Upper lobe of right lung (tissue), 1 donor: Measurements from ENCODE around the gene FAM20A. TPM values are rescaled to one million over a fixed set of nuclear protein-coding genes. Genes with fewer than 3 reads are reported as not detected.

Experiments used
- ATAC-seq: fragments of 200-7000 bp; cut with Tn5 transposase; one replicate; pipeline ENCODE4 v1.9.1; 2020; ENCODE audit warnings: mild to moderate bottlenecking, moderate library complexity
- DNase-seq: peaks from one replicate; pipeline ENCODE4 v3.0.0-alpha.2; 2020
- H3K27ac ChIP-seq: fragments of 200-600 bp; one replicate; pipeline ENCODE4 v1.8.0; 2022
- H3K27me3 ChIP-seq: fragments of 200-600 bp; one replicate; pipeline ENCODE4 v1.8.0; 2022; ENCODE audit warnings: mild to moderate bottlenecking
- H3K36me3 ChIP-seq: fragments of 200-600 bp; one replicate; pipeline ENCODE4 v1.8.0; 2022
- H3K4me1 ChIP-seq: fragments of 200-600 bp; one replicate; pipeline ENCODE4 v1.8.0; 2022
- H3K4me3 ChIP-seq: fragments of 200-600 bp; one replicate; pipeline ENCODE4 v1.8.0; 2022; ENCODE audit warnings: mild to moderate bottlenecking
- H3K9me3 ChIP-seq: fragments of 200-600 bp; one replicate; pipeline ENCODE4 v1.8.0; 2022
- intact Hi-C: fragments of 100-400 bp; cut with DNase I; formaldehyde crosslinking; loops from one replicate; pipeline ENCODE4 v1.11.0; 2022
- total RNA-seq: library from RNA; stranded (reverse); fragmentation: NEBNext Ultra II Directional; extraction: Animal tissue kit (Norgen Biotek cat#: 25700); gene quantifications from one replicate; pipeline ENCODE4 v1.2.1, GENCODE V29; 2021
- TF ChIP-seq, protein P1 (sequence below): fragments of 200-600 bp; IDR thresholded peaks from one replicate; pipeline ENCODE4 v1.8.0; 2022; ENCODE audit warnings: antibody characterized with exemption
- donor health status: DM: no; HTN: yes; CAD: no; lungs with severe emphysema.

The FAM20A gene
- total RNA-seq, 1 donor from 2014 or later = 43.3 TPM

DNA sequence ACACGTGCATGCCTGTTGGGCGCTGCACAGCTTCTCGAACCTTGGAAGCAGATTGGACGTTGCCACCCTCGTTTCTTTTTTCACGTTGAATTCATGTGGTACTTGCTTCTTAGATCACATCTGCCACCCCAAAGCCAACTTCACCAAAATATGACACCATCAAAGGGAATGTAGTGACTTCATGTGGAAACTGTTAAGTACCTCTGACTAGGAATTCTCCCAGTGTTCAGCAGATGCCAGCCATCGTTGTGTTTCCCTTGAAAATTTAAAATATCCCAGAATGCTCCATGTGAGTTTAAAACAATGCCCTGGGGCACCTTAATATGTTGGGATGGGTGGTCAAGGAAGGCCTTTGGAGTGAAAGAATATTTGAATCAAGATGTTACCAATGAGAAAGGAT, 22.6 kb upstream of the FAM20A start:
- Histone ChIP-seq H3K9me3 (no peaks in the 10 kb centered on the region), H3K36me3 (no peaks in the 10 kb centered on the region), H3K27me3 (no peaks in the 10 kb centered on the region), H3K4me1 (no peaks in the 10 kb centered on the region), H3K27ac (no peak overlapping the region), H3K4me3 (no peak overlapping the region)
- TF ChIP-seq, protein P1, sequence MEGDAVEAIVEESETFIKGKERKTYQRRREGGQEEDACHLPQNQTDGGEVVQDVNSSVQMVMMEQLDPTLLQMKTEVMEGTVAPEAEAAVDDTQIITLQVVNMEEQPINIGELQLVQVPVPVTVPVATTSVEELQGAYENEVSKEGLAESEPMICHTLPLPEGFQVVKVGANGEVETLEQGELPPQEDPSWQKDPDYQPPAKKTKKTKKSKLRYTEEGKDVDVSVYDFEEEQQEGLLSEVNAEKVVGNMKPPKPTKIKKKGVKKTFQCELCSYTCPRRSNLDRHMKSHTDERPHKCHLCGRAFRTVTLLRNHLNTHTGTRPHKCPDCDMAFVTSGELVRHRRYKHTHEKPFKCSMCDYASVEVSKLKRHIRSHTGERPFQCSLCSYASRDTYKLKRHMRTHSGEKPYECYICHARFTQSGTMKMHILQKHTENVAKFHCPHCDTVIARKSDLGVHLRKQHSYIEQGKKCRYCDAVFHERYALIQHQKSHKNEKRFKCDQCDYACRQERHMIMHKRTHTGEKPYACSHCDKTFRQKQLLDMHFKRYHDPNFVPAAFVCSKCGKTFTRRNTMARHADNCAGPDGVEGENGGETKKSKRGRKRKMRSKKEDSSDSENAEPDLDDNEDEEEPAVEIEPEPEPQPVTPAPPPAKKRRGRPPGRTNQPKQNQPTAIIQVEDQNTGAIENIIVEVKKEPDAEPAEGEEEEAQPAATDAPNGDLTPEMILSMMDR = no peak
- ATAC-seq = no peak
- DNase-seq = no peak
- intact Hi-C loops = no loop called here

DNA sequence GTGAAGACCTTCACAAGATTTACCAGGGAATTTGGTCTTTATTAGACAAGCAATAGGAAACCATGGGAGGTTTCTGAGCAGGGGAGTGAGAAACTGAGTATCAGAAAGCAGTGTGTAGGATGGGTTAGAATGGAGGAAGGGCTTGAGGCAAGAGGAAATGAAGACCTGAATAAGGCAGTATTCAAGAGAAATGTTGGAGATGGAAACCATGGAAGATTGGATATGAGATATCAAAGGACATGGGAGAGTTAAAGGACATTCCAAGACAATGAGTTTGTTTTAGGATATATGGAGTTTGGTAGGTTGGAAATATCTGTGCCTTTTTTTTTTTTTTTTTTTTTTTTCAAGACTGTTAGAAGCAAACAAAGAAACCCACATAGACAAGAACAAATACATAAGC, 21.3 kb upstream of the FAM20A start:
- ATAC-seq = no peak
- no peak overlapping the region for H3K27ac ChIP-seq
- intact Hi-C loops = no loop called here
- H3K4me3 ChIP-seq = no peak overlapping the region
- H3K36me3 ChIP-seq = no peaks in the 10 kb centered on the region
- H3K27me3 ChIP-seq = no peaks in the 10 kb centered on the region
- DNase-seq = no peak
- H3K4me1 ChIP-seq = no peaks in the 10 kb centered on the region
- H3K9me3 ChIP-seq = no peaks in the 10 kb centered on the region
- TF ChIP-seq, protein P1 = no peak

DNA sequence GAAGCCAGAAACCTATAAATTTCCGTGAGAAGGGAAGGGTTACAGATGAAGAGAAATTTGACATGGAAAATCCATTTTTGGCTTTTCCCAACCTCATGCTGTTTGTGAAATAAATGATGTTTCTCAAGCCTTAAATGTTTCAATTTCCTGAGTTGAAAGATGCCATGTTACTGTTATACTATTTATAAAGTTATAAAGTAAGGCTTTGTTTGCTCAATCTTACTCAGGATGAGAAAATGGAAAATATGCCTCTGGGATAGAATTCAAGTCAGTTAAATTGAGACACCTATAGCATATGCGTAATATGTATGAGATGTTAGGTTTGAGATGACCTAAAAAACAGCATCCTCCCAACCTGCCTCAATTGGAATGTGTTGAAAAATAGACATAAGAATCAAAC, 19.9 kb upstream of the FAM20A start:
- Histone ChIP-seq H3K4me1 (no peaks in the 10 kb centered on the region), H3K27me3 (no peaks in the 10 kb centered on the region), H3K4me3 (no peak overlapping the region), H3K36me3 (no peaks in the 10 kb centered on the region), H3K9me3 (no peaks in the 10 kb centered on the region), H3K27ac (no peak overlapping the region)
- DNase-seq = no peak
- intact Hi-C loops = no loop called here
- no peak for ATAC-seq
- TF ChIP-seq, protein P1 = no peak

DNA sequence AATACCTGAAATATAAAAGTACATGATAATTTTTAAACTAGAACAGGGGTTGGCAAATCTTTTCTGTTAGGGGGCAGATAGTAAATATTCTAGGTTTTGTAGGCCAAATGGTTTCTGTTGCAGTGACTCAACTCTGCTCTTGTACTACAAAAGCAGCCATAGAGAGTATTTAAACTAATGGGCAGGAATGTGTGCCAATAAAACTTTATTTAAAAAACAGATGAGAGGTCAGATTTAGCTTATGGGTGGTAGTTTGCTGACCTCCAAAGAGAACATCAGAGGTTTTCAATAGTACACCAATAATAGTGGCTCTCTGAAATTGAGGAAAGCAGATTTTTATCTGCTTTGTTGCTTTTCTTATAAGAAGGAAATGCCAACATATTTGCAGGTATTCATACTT, 15.2 kb upstream of the FAM20A start:
- no peaks in the 10 kb centered on the region for H3K36me3 ChIP-seq
- H3K4me1 ChIP-seq = no peaks in the 10 kb centered on the region
- no peak overlapping the region for H3K27ac ChIP-seq
- no peak overlapping the region for H3K4me3 ChIP-seq
- ATAC-seq = no peak
- H3K27me3 ChIP-seq = no peaks in the 10 kb centered on the region
- intact Hi-C loops = no loop called here
- no peaks in the 10 kb centered on the region for H3K9me3 ChIP-seq
- TF ChIP-seq, protein P1 = no peak
- no peak for DNase-seq

DNA sequence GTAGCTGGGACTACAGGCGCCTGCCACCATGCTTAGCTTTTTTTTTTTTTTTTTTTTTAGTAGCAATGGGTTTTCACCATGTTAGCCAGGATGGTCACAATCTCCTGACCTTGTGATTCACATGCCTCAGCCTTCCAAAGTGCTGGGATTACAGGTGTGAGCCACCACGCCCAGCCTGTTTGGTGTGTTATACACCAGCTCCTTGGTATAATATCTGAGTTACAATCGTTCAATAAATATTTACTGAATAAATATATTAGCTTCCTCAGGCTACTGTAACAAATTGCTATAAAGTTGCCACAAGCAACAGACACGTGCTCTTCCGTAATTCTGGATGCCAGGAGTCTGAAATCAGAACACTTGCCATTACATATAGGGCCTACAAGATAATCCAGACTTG, 13.6 kb upstream of the FAM20A start:
- Histone ChIP-seq H3K27ac (no peak overlapping the region), H3K27me3 (no peaks in the 10 kb centered on the region), H3K36me3 (no peaks in the 10 kb centered on the region), H3K4me3 (no peak overlapping the region), H3K9me3 (peaks cover 1% of the 10 kb centered on the region), H3K4me1 (no peaks in the 10 kb centered on the region)
- ATAC-seq (no peak), DNase-seq (no peak)
- intact Hi-C loops = no loop called here
- TF ChIP-seq, protein P1 = no peak

DNA sequence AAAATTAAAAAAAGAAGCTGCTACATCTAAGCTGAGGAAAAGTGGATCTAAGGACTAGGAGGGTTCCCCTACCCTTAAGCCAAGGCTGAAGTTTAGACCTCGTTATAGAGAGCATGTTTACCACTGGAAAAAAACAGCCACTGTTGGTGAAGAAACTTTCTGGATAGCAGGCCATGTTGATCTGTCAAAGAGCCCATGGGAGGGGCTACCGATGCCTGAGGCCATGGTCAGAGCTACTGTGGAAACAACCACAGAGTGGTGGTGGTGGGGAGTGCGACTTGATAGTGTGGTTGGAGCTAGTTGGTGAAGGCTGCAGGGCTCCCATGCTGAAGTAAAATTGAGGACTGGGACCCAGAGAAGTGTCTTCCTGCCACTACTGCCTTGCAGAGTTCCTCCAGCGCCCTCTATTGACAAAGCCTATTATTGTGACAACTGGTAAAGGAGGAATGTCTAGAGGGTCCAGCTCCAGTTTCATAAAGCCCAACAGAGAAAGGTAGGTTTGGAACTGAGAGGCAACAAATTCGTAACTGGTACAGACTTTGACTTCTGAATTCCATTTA, 12.7 kb upstream of the FAM20A start:
- ATAC-seq (peak; percentile 96), DNase-seq (no peak)

More for the DNA sequence above, 12.7 kb upstream of the FAM20A start:
- Histone ChIP-seq H3K4me3 (no peak overlapping the region), H3K9me3 (peaks cover 10% of the 10 kb centered on the region), H3K27ac (no peak overlapping the region), H3K36me3 (no peaks in the 10 kb centered on the region), H3K27me3 (no peaks in the 10 kb centered on the region), H3K4me1 (no peaks in the 10 kb centered on the region)
- intact Hi-C loops = no loop called here
- TF ChIP-seq, protein P1 = peak; percentile 67
